Duodenal mucosa (tissue), 2 donors: ENCODE results near the gene PDCD6IP.
"Not testable (repeated sequence)": the region's sequence is repeated elsewhere in the genome, so short reads cannot be mapped to it uniquely, and the experiment has no call there.

Experiments
- H3K27ac ChIP-seq: one replicate; pipeline ENCODE4 v1.7.0; 2013; ENCODE audit warnings: low read depth, low read length
- H3K27me3 ChIP-seq, 2 donors: one replicate each; pipeline ENCODE4 v1.7.0; 2013; ENCODE audit warnings: low read length in 2 of 2, control low read depth in 1 of 2; ENCODE audit not compliant: insufficient read depth in 2 of 2, control insufficient read depth in 1 of 2
- H3K36me3 ChIP-seq, 2 donors: one replicate each; pipeline ENCODE4 v1.7.0; 2013; ENCODE audit warnings: low read length in 2 of 2, control low read depth in 1 of 2; ENCODE audit not compliant: insufficient read depth in 2 of 2, control insufficient read depth in 1 of 2
- H3K4me1 ChIP-seq, 2 donors: one replicate each; pipeline ENCODE4 v1.7.0; 2013; ENCODE audit warnings: low read length in 2 of 2, control low read depth in 1 of 2; ENCODE audit not compliant: insufficient read depth in 2 of 2, control insufficient read depth in 1 of 2
- H3K4me3 ChIP-seq, 2 donors: one replicate each; pipeline ENCODE4 v1.7.0; 2013; ENCODE audit warnings: low read length in 2 of 2, low read depth in 1 of 2
- H3K9ac ChIP-seq, 2 donors: one replicate each; pipeline ENCODE4 v1.7.0; 2013; ENCODE audit warnings: low read length in 2 of 2, low read depth in 1 of 2
- H3K9me3 ChIP-seq, 2 donors: one replicate each; pipeline ENCODE4 v1.7.0; 2013; ENCODE audit warnings: low read length in 2 of 2, control low read depth in 1 of 2; ENCODE audit not compliant: control insufficient read depth in 1 of 2

PDCD6IP gene

DNA sequence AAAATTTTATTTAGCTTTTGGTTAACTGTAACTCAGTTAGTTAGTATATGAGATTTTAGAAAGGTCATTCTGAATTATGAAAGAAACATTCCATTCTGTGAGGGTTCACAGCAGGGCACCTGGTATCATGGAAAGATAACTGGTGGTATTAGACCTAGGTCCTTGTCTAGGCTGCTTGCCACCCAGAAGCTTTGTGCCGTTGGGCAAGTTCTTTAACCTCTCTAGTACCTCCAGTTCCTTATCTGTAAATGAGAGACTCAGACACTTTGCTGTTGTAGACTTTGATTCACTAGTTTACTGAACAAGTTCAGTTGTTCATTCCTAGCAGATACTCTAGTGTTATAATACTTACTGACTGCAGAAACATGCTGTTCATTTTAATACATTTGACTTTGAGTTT, 25.4 kb downstream of the PDCD6IP start:
- Histone ChIP-seq H3K27ac (no peak overlapping the region), H3K9ac (no peak overlapping the region), H3K4me3 (no peak overlapping the region), H3K9me3 (no peaks in the 10 kb centered on the region), H3K27me3 (no peaks in the 10 kb centered on the region), H3K36me3 (peaks cover 17 to 45% of the 10 kb centered on the region in 2 donors), H3K4me1 (no peaks in the 10 kb centered on the region)

DNA sequence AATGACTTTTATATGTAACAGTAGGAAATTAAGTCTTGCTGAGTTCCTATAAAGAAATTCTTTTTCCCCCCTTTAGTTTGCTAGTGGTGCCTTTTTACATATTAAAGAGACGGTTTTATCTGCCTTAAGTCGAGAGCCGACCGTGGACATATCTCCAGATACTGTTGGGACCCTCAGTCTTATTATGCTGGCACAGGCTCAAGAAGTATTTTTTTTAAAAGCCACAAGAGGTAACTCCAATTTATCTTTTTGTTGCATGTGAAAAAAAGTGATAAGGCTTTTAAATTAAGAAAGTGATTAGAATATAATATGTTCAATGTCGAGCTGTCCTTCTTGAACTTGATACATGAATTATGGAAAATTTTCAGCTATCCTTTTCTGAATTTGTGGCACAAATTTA, 26.7 kb downstream of the PDCD6IP start:
- Histone ChIP-seq H3K27ac (no peak overlapping the region), H3K9me3 (no peaks in the 10 kb centered on the region), H3K36me3 (peaks cover 25 to 49% of the 10 kb centered on the region in 2 donors), H3K27me3 (no peaks in the 10 kb centered on the region), H3K4me1 (no peaks in the 10 kb centered on the region), H3K4me3 (no peak overlapping the region), H3K9ac (no peak overlapping the region)

- Histone ChIP-seq H3K9me3 (no peaks in the 10 kb centered on the region), H3K9ac (no peak overlapping the region), H3K27me3 (no peaks in the 10 kb centered on the region), H3K27ac (no peak overlapping the region), H3K4me3 (no peak overlapping the region), H3K36me3 (peaks cover 30 to 51% of the 10 kb centered on the region in 2 donors), H3K4me1 (no peaks in the 10 kb centered on the region)
Measured at GRCh38 chr3:33826206-33826605, 27.8 kb downstream of the PDCD6IP start.

GRCh38 chr3:33826688-33827087, 28.3 kb downstream of the PDCD6IP start:
- Histone ChIP-seq H3K27me3 (no peaks in the 10 kb centered on the region), H3K4me1 (no peaks in the 10 kb centered on the region), H3K27ac (no peak overlapping the region), H3K36me3 (peaks cover 30 to 51% of the 10 kb centered on the region in 2 donors), H3K4me3 (no peak overlapping the region), H3K9ac (no peak overlapping the region), H3K9me3 (no peaks in the 10 kb centered on the region)

GRCh38 chr3:33829720-33830119, 31.3 kb downstream of the PDCD6IP start:
- H3K27ac ChIP-seq = no peak overlapping the region
- H3K9me3 ChIP-seq = no peaks in the 10 kb centered on the region
- no peaks in the 10 kb centered on the region for H3K27me3 ChIP-seq
- no peak overlapping the region for H3K4me3 ChIP-seq
- H3K9ac ChIP-seq = no peak overlapping the region
- no peaks in the 10 kb centered on the region for H3K4me1 ChIP-seq
- H3K36me3 ChIP-seq = peaks cover 31 to 46% of the 10 kb centered on the region in 2 donors

DNA sequence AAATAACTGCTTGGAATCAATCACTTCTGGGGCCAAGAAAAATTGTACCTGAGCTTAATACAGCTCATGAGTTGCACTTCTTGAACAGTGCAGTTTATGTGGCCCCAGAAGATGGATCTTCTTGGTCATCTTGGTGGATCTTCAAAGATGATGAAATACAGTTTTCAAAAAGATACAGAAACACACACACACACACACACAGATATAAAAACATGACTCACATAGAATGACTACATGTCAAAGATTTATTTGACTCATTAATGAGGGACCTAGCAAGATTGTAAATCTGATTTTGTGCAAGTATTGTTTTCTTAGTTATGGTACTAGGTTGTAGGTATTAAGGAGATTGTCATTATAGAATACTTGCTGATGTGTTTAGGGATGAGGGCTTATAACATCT, 32.6 kb downstream of the PDCD6IP start:
- peaks cover 27 to 45% of the 10 kb centered on the region in 2 donors for H3K36me3 ChIP-seq
- no peaks in the 10 kb centered on the region for H3K4me1 ChIP-seq
- no peak overlapping the region for H3K4me3 ChIP-seq
- H3K27ac ChIP-seq = no peak overlapping the region
- no peaks in the 10 kb centered on the region for H3K9me3 ChIP-seq
- H3K9ac ChIP-seq = no peak overlapping the region
- H3K27me3 ChIP-seq = no peaks in the 10 kb centered on the region

DNA sequence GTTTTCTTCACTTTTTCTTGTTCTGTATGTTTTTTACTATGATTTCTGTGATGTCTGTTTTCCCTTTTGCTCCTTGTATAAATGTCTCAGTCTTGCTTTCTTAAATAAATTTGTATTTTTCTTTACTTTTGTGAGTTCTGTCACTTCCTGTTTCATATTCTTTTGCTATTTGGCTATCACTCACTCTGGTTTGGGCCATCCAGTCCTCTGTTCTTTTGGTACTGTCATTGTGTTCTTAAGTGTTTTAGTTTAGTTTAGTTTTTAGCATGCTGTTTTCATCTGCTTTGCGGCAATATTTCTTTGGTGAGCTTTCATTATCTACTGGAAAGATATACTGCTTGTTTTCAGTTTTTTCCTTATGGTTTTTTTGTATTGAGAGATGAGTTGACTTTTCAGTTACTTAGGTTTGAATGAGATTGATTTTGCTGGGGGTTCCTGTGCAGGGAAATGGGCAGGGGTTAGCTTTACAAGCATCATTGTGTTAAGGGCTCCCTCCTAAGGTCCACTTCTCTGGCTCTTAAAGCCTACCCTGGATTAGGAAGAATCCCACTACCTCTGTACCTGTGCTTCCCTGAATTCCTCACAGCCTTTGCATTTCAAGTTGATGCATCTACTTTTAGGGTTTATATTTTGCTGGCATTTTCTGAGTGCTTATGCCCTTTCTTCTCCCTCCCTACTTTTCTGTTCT, 35.1 kb downstream of the PDCD6IP start:
- H3K4me1 ChIP-seq = no peaks in the 10 kb centered on the region
- H3K36me3 ChIP-seq = peaks cover 25 to 41% of the 10 kb centered on the region in 2 donors
- no peaks in the 10 kb centered on the region for H3K9me3 ChIP-seq
- no peaks in the 10 kb centered on the region for H3K27me3 ChIP-seq
- H3K9ac ChIP-seq = no peak overlapping the region
- H3K27ac ChIP-seq = no peak overlapping the region
- H3K4me3 ChIP-seq = no peak overlapping the region

DNA sequence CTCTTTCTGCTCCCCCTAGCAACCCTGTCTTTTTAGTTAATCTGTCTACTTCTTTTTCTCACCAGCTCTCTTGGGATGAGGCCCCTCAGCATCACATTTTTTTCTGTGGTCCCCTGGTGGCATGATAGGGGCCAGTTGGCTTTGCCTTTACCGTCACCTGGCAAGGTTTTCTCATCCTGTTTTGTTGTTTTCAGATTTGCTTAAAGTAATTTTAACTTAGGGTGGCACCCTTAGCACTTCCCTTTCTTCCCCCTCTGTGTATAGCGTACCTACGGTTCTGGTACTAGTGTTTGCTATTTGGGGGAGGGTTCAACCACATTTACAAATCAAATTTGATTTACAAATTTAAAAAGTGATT, 35.6 kb downstream of the PDCD6IP start:
- Histone ChIP-seq H3K4me3 (no peak overlapping the region), H3K36me3 (peaks cover 25 to 40% of the 10 kb centered on the region in 2 donors), H3K27ac (no peak overlapping the region), H3K9me3 (no peaks in the 10 kb centered on the region), H3K4me1 (no peaks in the 10 kb centered on the region), H3K9ac (no peak overlapping the region), H3K27me3 (no peaks in the 10 kb centered on the region)

GRCh38 chr3:33837182-33837581, 38.8 kb downstream of the PDCD6IP start:
- not testable (repeated sequence) for H3K27me3 ChIP-seq, H3K9ac ChIP-seq, H3K4me1 ChIP-seq, H3K27ac ChIP-seq, H3K4me3 ChIP-seq, H3K9me3 ChIP-seq
- peaks cover 7 to 26% of the 10 kb centered on the region in 2 donors for H3K36me3 ChIP-seq

- Histone ChIP-seq H3K9me3 (no peaks in the 10 kb centered on the region), H3K9ac (no peak overlapping the region), H3K4me1 (no peaks in the 10 kb centered on the region), H3K27ac (no peak overlapping the region), H3K27me3 (no peaks in the 10 kb centered on the region), H3K36me3 (peaks cover 7 to 31% of the 10 kb centered on the region in 2 donors), H3K4me3 (no peak overlapping the region)
Measured at GRCh38 chr3:33839283-33839682, 40.9 kb downstream of the PDCD6IP start.

GRCh38 chr3:33840179-33840578, 41.7 kb downstream of the PDCD6IP start:
- H3K9me3 ChIP-seq = no peaks in the 10 kb centered on the region
- H3K36me3 ChIP-seq = peaks cover 7 to 37% of the 10 kb centered on the region in 2 donors
- H3K4me3 ChIP-seq = no peak overlapping the region
- no peaks in the 10 kb centered on the region for H3K27me3 ChIP-seq
- no peaks in the 10 kb centered on the region for H3K4me1 ChIP-seq
- H3K9ac ChIP-seq = no peak overlapping the region
- H3K27ac ChIP-seq = no peak overlapping the region
